ENCODE data around the gene ZNF814. TPM values are rescaled to one million over a fixed set of nuclear protein-coding genes. Genes with fewer than 3 reads are reported as not detected.
"Not testable (repeated sequence)": the region's sequence is repeated elsewhere in the genome, so short reads cannot be mapped to it uniquely, and the experiment has no call there.

ZNF814 gene
- polyA plus RNA-seq, 4 donors = 36.3 to 84.0 (median 53.2) TPM

DNA sequence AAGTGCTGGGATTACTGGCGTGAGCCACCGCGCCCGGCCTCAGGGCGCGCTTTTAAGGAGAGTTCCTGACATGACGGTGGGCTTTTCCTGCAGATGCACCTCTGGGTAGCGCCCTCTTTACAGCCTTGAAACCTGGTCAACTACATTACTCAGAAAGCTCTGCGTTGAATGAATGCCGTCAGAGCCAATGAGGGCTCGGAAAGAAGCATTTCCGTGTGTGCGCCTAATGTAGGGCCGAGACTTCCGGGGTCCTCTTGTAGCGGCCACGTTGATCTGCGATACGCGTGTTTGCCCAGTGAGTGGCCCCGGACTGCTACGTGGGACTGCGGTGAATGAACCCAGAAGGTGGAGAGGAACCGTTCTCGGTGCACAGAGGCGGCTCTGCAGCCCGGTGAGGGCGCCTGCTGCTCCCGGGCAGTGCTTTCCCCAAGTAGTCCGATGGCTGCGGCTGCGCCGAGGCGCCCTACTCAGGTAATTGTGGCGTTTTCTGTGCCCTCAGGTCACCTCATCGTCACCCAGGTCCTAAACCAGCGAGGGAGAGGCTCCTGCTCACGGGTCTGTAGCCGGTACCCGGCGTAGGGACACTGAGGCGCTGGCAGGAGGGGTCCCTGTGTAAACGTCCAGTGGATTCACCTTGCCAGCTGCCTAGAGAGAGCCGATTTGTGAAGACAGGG is 69.2 kb downstream of the ZNF814 start:
- DNase-seq (ENCODE audit: low read depth in 4 of 4, low spot score in 3 of 4) = peak; percentile 75 to 92 (median 78)

DNA sequence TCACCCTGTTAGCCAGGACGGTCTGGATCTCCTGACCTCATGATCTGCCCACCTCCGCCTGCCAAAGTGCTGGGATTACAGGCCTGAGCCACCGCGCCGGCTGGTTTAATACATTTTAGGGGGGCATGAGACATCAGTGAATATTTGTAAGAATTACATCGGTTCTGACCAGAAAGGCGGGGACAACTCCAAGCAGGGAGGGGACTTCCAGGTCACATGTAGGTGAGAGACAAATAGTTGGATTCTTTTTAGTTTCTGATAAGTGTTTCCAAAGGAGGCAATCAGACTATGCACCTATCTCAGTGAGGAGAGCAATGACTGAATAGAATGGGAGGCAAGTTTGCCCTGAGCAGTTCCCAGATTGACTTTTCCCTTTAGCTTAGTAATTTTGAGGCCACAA is 70.5 kb downstream of the ZNF814 start:
- DNase-seq (ENCODE audit: low read depth in 4 of 4, low spot score in 3 of 4) = no peak

DNA sequence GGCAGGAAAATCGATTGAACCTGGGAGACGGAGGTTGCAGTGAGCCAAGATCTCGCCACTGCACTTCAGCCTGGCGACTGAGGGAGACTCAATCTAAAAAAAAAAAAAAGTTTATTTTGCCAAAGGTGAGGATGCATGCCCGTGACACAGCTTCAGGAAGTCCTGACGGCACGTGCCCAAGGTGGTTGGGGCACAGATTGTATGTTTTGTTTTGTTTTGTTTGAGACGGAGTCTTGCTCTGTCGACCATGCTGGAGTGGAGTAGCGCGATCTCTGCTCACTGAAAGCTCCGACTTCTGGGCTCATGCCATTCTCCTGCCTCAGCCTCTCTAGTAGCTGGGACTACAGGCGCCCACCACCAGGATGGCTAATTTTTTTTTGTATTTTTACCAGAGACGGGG is 70.9 kb downstream of the ZNF814 start:
- no peak for DNase-seq (ENCODE audit: low read depth in 4 of 4, low spot score in 3 of 4)

GRCh38 chr19:57816652-57817051 is 72.2 kb downstream of the ZNF814 start:
- DNase-seq (ENCODE audit: low read depth in 4 of 4, low spot score in 3 of 4) = no peak

- no peak for DNase-seq (ENCODE audit: low read depth in 4 of 4, low spot score in 3 of 4)
Measured at GRCh38 chr19:57815247-57816075, 73.4 kb downstream of the ZNF814 start.

DNA sequence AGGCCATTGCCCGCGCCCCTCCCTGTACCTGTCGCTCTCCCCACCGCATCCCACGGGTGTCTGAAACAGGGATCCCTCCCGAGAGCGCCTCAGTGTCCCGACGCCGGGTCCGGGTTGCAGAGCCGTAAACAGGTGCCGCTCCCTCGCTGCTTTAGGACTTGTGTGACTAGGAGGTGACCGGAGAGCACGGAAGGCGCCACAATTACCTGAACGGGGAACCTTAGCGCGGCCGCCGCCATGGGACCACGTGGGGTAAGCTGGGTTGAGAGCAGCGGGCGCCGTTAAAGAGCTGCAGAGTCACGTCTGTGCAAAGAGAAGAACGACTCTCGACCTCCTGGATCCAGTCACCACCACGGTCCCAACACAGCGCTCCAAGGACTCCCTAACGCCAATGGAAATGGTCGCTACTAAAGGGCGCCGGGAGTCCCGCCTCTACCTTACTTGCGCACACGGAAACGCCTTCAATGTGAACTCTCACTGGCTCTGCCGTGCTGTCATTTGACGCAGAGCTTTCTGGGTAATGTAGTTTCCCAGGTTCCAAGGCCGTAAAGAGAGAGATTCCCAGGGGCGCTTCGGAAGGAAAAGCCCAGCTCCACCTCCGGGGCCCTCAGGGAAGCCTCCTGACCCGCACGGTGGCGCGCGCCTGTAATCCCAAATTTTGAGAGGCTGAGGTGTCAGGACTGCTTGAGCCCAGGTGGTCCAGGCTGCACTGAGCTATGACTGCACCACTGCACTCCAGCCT is 74.2 kb downstream of the ZNF814 start, which contains the start of gene ZNF552:
Gene ZNF552 (minus strand): TSS at position 409 of the 742 bp plus-strand sequence. CDS start 170 bp downstream, at position 239.
- peak; percentile 78 to 88 (median 84) for DNase-seq (ENCODE audit: low read depth in 4 of 4, low spot score in 3 of 4)

DNA sequence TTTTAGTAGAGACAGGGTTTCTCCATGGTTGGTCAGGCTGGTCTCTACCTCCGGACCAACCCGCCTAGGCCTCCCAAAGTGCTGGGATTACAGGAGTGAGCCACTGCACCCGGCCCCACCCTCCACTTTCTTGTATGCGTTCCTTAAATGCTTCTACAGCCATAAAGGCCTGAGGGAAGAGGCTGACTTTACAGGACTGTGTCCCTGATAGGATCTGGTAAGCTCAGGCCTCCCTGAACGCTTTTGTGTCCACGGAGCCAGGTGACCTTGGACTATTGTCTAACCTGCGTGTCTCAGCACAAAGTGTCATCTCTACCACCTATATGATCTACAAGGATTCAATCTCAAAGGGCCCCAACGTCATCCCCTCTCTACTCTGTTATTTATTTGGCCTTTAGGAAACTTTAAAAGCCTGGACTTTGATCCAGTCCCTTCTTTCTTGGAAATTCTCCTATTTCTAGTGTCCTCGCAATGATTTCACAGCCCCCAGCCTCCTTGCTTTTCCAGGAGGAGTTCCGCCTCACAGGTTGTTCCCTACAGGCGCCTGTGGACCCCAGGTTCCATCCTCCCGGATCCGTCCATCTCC is 74.8 kb downstream of the ZNF814 start:
- no peak for DNase-seq (ENCODE audit: low read depth in 4 of 4, low spot score in 3 of 4)

GRCh38 chr19:57812975-57813820 is 75.6 kb downstream of the ZNF814 start:
- not testable (repeated sequence) for DNase-seq (ENCODE audit: low read depth in 4 of 4, low spot score in 3 of 4)

DNA sequence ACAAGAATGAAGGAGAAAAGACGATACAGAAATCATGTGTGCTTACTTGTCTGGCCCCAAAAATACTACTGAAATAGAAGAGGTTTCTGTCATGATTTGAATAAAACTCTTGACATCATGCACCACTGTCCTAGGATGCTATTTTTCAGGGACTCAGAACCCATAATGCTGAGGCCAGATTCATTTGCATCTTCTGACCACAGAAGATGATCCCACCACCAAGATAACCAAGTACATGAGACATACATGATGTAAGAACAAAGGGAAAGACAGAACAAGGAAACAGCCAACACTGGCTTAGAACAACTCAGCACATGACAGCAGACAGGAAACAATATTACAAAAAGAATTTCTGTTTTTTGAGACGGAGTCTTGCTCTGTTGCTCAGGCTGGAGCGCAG is 76.6 kb downstream of the ZNF814 start:
- DNase-seq (ENCODE audit: low read depth in 4 of 4, low spot score in 3 of 4) = no peak

DNA sequence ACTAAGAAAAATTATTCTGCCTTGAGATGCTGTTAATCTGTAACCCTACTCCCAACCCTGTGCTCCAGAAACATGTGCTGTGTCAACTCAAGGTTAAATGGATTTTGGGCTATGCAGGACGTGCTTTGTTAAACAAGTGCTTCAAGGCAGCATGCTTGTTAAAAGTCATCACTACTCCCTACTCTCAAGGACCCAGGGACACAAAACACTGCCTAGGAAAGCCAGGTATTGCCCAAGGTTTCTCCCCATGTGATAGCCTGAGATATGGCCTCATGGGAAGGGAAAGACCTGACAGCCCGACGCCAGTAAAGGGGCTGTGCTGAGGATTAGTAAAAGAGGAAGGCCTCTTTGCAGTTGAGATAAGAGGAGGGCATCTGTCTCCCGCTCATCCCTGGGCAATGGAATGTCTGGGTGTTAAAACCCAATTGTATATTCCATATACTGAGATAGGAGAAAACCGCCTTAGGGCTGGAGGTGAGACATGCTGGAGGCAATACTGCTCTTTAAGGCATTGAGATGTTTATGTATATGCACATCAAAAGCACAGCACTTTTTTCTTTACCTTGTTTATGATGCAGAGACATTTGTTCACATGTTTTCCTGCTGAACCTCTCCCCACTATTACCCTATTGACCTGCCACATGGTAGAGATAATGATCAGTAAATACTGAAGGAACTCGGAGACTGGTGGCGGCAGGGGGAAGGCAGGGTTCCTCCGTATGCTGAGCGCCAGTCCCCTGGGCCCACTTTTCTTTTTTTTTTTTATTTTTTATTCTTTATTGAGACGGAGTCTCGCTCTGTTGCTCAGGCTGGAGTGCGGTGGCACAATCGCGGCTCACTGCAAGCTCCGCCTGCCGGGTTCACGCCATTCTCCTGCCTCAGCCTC is 78.2 kb downstream of the ZNF814 start:
- not testable (repeated sequence) for DNase-seq (ENCODE audit: low read depth in 4 of 4, low spot score in 3 of 4)

- DNase-seq (ENCODE audit: low read depth in 4 of 4, low spot score in 3 of 4) = no peak
Measured at GRCh38 chr19:57807541-57807940, 81.3 kb downstream of the ZNF814 start.

GRCh38 chr19:57803594-57804325 is 85.1 kb downstream of the ZNF814 start:
- DNase-seq (ENCODE audit: low read depth in 4 of 4, low spot score in 3 of 4) = peak in 2 of 4 donors; percentile 28 to 53

DNA sequence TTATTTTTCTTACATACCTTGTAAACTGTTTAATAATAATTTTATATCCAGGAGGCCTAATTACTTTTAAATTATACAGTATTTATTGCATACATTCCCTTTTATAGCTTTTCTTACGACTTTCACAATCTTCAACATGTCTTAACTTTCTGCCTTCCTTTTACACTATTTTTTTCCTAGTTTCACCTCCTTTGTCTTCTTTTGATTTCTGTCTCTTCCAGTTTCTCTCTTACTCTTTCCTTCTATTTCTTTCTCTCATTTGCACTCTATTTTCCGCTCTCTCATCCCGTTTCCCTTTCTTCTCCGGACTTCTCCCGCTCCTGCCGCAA is 85.6 kb downstream of the ZNF814 start:
- no peak for DNase-seq (ENCODE audit: low read depth in 4 of 4, low spot score in 3 of 4)

GRCh38 chr19:57802269-57802668 is 86.6 kb downstream of the ZNF814 start:
- DNase-seq (ENCODE audit: low read depth in 4 of 4, low spot score in 3 of 4) = no peak

DNA sequence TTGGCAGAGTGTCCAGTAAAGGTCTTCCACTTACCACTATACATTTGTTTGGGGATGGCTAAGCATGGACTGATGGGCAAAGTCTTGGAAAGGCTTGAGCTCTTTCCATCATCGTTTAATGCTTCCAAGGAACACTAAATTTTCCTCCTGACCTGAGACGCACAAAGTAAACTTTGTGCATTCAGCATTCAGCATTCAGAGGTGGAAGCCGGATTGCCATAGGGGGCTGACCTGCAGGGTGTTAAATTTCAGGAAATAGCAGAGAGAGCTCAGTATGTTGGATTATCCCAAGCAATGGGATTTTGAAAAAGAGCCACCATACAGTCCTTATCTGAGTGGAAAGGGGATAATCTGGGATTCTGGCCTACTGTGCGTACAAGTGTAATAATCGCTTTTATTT is 88.1 kb downstream of the ZNF814 start:
- no peak for DNase-seq (ENCODE audit: low read depth in 4 of 4, low spot score in 3 of 4)

Data from left renal pelvis (tissue), 4 donors.